ENCODE results near the gene MYO1B.

Gene MYO1B

DNA sequence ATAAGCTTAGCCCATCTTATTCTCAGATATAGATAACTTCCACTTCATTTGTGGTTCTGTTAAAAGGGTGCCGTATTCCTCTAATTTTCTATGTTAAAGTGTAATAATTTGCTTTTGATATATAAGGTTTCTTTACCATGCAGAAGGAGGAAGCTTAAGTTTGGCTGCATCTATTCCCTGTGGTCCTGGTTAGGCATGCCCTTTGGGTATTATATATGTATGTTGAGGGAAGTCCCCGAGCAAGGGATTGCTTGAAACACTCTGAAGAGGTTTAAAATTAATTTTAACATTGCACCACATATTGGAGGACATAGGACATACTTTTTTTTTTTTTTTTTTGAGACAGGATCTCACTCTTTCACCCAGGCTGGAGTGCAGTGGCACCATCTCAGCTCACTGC is 16.9 kb upstream of the MYO1B start:
- DNase-seq, result no peak

GRCh38 chr2:191228861-191229260 is 16.3 kb upstream of the MYO1B start:
- DNase-seq, result no peak

DNA sequence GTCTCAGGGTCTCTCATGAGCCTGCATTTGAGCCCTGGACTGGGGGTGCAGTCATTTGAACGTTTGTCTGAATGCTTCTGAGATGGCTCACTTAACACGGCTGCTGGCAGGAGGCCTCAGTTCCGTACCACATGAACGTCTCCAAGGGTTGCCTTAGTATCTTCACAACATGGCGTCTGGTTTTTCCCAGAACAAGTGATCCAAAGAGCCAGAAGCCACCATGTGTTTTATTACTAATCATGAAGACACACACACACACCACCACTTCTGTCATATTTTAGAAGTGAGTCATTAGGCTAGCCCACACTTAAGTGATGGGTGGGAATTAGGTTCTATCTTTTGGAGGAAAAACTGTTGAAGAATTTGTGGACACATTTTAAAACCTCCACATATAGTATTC is 15.0 kb upstream of the MYO1B start:
- no peak for DNase-seq

- no peak for DNase-seq
Measured at GRCh38 chr2:191231995-191232394, 13.2 kb upstream of the MYO1B start.

DNA sequence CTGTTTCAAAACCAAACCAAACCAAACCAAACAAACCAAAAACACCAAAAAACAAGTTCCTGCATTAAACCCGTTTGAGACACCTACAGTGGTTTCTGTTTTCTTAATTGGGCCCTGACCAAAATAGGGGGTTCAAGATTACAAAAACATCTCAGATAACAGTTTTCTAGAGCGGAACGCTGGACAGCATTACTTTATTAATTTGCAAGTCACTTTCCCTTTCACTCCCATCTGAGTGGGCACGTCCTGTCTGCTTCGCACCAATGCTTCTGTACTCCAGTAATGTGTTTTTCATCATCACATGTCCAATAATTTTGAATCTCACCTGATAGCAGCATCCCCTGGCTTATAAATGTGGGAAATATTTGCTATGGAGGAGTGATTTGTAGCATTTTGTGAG is 11.7 kb upstream of the MYO1B start:
- DNase-seq, result no peak

DNA sequence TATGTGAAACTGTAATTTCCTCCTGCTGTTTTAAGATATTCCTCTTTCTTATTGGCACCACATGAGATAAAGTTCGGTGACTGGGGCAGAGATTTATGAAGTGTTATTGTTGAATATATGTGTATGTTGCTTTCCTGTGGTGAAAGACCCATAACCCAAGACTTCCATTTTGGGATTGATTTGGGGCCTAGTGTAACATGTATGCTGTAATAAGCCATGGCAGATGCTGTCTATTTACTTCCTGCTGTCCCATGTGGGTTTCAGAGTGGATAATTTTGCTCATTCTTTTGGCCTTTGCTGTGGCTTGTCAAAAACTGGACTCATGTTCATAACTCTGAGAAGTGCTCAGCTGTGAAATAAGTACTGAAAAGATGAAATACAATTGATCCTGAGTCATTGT is 10.8 kb upstream of the MYO1B start:
- DNase-seq, result no peak

DNA sequence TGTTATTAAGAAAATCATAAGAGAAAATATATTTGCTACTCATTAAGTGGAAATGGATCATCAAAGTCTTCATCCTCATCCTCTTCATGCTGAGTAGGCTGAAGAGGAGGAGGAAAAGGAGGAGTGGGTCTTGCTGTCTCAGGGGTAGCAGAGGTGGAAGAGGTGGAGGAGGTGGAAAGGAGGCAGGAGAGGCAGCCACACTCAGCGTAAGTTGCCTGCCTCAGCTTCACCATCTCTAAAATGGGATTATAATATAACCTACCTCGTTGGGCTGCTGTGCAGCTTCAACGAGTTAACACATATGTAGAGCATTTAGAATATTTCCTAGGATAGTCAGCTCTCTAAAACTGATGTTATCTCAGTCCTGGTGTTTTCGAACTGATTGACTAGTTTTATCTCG is 4.3 kb upstream of the MYO1B start:
- no peak for DNase-seq

DNA sequence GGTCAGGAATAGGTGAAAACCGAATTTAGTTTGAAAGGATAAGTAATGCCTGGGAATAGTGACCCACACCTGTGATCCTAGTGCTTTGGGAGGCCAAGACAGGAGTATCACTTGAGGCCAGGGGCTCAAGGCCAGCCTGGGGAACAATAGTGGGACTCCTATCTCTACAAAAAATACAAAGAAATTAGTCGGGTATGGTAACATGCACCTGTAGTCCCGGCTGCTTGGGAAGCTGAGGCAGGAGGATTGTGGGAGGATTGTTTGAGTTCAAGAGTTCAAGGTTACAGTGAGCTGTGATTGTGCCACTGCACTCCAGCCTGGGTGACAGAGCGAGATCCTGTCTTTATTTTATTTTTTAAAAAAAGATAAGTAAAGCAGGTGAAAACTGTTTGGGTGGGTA is 3.8 kb upstream of the MYO1B start:
- DNase-seq, result no peak

- no peak for DNase-seq
Measured at GRCh38 chr2:191243154-191243553, 2.0 kb upstream of the MYO1B start.

DNA sequence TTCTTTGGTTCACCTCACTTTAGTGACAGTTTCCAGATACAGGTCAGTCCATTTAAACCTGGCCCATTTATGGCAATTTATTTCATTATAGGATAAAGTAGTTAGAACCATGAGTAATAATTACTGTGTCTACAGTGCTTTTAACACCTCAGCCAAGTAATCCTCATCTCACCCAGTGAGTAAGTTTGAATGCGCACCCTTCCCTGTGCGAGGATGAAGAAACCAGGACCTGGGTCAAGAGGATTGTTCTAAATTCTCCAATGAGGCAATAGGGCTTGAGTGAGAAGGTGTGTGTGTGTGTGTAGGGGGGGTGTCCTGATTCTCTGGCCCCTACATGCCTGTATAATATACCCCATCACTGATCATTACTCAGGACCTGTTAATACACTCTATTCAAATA is 854 bp upstream of the MYO1B start:
- DNase-seq, result no peak

- DNase-seq, result peak; percentile 53
Measured at GRCh38 chr2:191245869-191246531, 796 bp downstream of the MYO1B start.

GRCh38 chr2:191246820-191247380 is 1.7 kb downstream of the MYO1B start:
- DNase-seq, result no peak

GRCh38 chr2:191247381-191248057 is 2.3 kb downstream of the MYO1B start:
- DNase-seq, result no peak

DNA sequence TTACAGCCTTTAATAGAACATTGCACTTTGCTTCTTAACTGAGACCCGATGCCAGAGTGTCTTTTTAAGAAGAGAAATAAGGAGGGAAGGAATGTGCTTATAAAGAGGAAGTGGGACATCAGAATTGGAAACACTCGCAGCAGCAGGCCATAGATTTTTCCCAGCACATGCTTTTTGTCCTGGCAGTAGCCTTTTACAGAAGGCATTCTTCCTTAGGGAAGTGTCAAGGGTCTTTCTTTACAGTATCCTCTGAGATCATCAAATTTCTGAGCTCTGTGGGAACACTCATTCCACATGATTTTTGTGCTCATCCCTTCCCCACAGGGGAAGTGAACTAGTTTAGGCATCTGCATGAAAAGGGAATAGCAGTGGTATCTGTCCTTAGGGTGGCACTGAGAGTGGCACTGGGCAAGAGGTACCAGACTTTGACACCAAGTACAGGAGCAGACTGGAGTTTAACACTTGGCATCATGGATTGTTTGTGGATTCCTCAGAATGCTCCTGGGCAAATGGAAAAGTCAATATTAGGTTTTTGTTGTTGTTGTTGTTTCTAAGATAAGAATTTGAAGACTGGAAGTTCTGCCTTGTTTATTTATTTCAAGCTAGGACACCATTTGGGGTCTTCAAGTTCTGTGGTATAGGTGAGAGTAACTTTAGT is 4.1 kb downstream of the MYO1B start:
- no peak for DNase-seq

GRCh38 chr2:191250400-191250799 is 5.2 kb downstream of the MYO1B start:
- DNase-seq, result no peak

- DNase-seq, result no peak
Measured at GRCh38 chr2:191250986-191251385, 5.8 kb downstream of the MYO1B start.

GRCh38 chr2:191252699-191253098 is 7.5 kb downstream of the MYO1B start:
- DNase-seq, result no peak

DNA sequence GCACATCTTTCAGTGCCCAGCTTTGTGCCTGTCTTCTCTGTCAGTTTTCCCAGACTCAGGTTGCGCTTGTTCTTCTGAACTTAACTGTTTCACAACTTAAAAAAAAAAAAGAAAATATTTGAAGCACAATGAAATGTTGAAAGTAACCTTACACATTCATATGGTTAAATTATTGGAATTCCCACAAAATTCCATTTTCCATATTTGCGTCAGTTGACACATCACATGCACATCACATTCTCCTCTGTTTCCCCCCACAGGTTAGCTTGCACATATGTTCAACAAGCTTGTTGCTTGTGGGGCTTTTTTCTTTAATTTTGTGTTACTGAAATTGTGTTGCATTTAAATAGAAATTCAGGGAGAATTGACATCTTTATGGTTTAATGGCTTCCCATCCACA is 8.3 kb downstream of the MYO1B start:
- DNase-seq, result no peak

DNA sequence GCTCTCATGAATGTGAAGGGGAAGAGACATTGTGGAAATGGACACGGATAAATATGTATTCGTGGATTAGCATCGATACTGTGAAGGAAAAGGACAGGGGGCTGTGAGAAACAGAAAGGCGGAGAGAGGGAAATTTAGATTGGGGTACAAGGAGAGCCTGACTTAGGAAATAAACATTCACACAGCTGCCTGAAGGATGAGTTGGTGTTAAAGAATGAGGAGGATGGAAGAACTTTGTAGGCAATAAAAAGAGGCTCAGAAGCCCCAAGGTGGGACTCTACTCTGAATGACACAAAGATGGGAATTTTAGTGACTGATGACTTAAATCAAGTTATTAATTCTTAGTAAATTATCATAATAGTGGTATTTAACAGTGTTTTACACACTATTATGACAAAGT is 10.1 kb downstream of the MYO1B start:
- no peak for DNase-seq

- DNase-seq, result no peak
Measured at GRCh38 chr2:191255756-191256312, 10.6 kb downstream of the MYO1B start.

GRCh38 chr2:191257934-191258333 is 12.7 kb downstream of the MYO1B start:
- DNase-seq, result no peak

GRCh38 chr2:191258996-191259395 is 13.8 kb downstream of the MYO1B start:
- DNase-seq, result no peak

- DNase-seq, result no peak
Measured at GRCh38 chr2:191262436-191262835, 17.2 kb downstream of the MYO1B start.

- DNase-seq, result no peak
Measured at GRCh38 chr2:191263050-191263449, 17.8 kb downstream of the MYO1B start.

Measured in NCI-H2227 treated with DMSO at 0.1 percent for 48 hours (cell line).